Stimulated activated naive CD8-positive, alpha-beta T cell treated with anti-CD3 and anti-CD28 coated beads, Interleukin-15, amount 100 ng/mL, for 72 hours (primary cell): ENCODE data around the gene OR6B3.

Experiments used
- ATAC-seq: fragments of 150-1000 bp; cut with Tn5 transposase; 2 replicates; pipeline ENCODE4 v1.10.0; 2021; ENCODE audit warnings: mild to moderate bottlenecking, moderate library complexity
- DNase-seq, 2 donors: peaks; one replicate each; pipeline ENCODE4 v3.0.0; 2021 to 2022
- H3K27ac Mint-ChIP-seq, 2 donors: one replicate each; pipeline ENCODE4 v1.8.0; 2022; ENCODE audit warnings: mild to moderate bottlenecking in 2 of 2, mixed read lengths in 2 of 2, moderate library complexity in 2 of 2
- H3K27me3 Mint-ChIP-seq: one replicate; pipeline ENCODE4 v1.8.0; 2022; ENCODE audit warnings: mixed read lengths
- H3K4me1 Mint-ChIP-seq: one replicate; pipeline ENCODE4 v1.8.0; 2022; ENCODE audit warnings: mild to moderate bottlenecking, mixed read lengths
- H3K4me3 Mint-ChIP-seq, 2 donors: one replicate each; pipeline ENCODE4 v1.8.0; 2022; ENCODE audit warnings: mild to moderate bottlenecking in 2 of 2, mixed read lengths in 2 of 2, moderate library complexity in 1 of 2
- H3K9me3 Mint-ChIP-seq, 2 donors: one replicate each; pipeline ENCODE4 v1.8.0; 2022; ENCODE audit warnings: mixed read lengths in 2 of 2

Gene OR6B3

DNA sequence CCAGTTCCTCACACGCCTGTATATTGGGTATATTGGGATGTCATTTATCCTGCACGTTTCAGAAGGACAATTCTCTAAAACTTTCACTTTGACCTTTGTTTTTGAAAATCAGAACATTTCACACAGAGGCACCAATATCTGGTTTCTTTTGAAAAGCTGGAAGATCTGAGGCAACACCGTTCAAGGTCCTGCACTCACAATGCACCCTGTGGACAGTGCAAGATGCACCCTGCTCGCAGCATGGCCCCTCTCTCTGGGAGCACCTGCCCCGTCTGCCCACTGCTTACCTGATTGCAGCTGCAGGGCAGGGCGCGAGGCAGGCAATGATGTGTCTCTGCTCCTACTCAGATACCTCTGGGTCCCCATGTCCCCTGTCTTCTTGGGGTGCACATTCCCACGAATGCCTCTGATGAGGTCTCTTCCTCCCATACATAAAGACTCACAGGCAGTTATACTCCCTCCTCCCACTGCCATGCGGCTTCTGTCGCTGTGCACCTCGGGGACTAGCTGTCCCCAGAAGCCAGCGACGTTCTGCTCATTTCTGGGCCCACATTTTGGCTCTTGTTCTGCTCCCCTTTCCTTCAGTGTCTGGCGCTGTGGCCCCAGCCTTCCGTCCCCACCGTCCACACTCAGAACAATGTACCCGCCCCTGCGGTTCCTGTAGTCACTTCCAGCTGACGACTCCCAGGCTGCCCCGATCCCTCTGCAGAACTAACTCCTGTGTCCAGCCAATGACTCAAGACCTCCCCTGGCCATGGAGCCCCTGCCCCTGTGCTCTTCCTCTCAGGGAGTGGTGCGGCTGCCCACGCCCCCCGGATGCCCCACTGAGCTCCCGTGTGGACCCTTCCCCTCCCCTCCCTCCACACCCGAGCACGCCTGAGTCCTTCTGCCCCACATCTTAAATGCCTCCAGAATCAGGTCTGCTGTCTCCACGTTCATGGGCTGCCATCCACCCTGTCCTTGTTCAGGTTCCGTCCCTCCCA is at the start of gene OR6B3:
Gene OR6B3, minus strand, starts transcription at position 349 of the 983 bp plus-strand sequence.
- Mint-ChIP-seq H3K4me1 (no peaks in the 10 kb centered on the region), H3K9me3 (no peaks in the 10 kb centered on the region), H3K27me3 (peaks cover 55% of the 10 kb centered on the region), H3K4me3 (no peak within 1 kb of the TSS), H3K27ac (peak within 1 kb of the TSS in 1 of 2 donors; percentile 49)
- no peak for DNase-seq
- no peak for ATAC-seq

DNA sequence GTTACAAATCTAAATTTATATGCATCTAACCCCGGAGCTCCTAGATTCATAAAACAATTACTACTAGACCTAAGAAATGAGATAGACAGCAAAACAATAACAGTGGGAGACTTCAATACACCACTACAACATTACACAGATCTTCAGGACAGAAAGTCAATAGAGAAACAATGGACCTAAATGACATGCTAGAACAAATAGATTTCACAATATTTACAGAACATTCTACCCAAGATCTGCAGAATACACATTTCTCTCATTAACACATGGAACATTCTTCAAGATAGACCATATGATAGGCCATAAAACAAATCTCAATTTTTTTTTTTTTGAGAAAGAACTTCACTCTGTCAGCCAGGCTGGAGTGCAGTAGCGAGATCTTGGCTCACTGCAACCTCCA is 45.0 kb upstream of the OR6B3 start:
- DNase-seq (no peak), ATAC-seq (no peak)
- H3K4me1 Mint-ChIP-seq, result no peaks in the 10 kb centered on the region
- H3K27me3 Mint-ChIP-seq, result peaks cover 95% of the 10 kb centered on the region
- no peak overlapping the region for H3K4me3 Mint-ChIP-seq
- H3K27ac Mint-ChIP-seq, result no peak overlapping the region
- peaks cover 9 to 17% of the 10 kb centered on the region in 2 donors for H3K9me3 Mint-ChIP-seq

DNA sequence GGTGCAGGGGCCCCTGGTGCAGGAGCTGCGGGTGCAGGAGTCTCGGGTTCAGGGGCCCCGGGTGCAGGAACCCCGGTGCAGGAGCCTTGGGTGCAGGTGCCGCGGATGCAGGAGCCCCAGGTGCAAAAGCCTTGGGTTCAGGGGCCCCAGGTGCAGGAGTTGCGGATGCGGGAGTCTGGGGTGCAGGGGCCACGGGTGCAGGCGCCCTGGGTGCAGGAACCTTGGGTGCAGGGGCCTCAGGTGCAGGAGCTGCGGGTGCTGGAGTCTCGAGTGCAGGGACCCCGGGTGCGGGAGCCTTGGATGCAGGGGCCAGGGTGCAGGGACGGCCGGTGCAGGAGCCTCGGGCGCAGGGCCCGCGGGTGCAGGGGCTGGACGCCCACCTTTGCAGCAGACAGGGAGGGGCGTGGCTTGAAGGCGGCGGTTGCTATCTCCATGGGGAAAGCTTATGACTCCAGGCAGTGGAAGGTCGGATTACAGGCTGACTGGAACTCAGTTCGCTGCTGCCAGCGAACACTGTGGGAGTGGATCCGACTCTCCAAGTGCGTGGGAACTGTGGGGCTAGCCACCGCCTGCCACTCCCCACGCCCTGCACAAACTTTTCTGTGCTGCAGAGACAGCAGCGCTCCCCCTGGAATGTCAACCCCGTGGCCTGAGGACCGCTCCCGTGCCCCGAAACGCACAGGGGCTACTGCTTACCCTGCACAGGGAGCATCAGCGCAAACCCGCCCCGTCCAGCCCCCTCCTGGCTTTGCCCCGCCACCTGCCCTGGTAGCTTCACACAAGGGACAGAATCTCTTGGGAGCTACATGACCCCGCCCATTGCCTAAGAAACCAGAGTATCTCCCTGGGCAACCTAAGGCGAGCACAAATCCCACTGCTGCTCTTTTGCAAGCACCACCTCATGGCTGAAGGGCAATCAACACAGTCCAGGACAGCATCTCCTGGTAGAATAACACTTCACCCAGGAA is 42.5 kb upstream of the OR6B3 start:
- H3K27me3 Mint-ChIP-seq, result peaks cover 88% of the 10 kb centered on the region
- no peak for ATAC-seq
- no peaks in the 10 kb centered on the region for H3K4me1 Mint-ChIP-seq
- no peak overlapping the region for H3K27ac Mint-ChIP-seq
- no peak for DNase-seq
- peaks cover 9 to 17% of the 10 kb centered on the region in 2 donors for H3K9me3 Mint-ChIP-seq
- no peak overlapping the region for H3K4me3 Mint-ChIP-seq

- ATAC-seq, result no peak
- no peaks in the 10 kb centered on the region for H3K4me1 Mint-ChIP-seq
- H3K27ac Mint-ChIP-seq, result no peak overlapping the region
- DNase-seq, result no peak
- peaks cover 66% of the 10 kb centered on the region for H3K27me3 Mint-ChIP-seq
- H3K9me3 Mint-ChIP-seq, result peaks cover 16% of the 10 kb centered on the region in 2 donors
- no peak overlapping the region for H3K4me3 Mint-ChIP-seq
Measured at GRCh38 chr2:240089306-240089705, 36.0 kb upstream of the OR6B3 start.

DNA sequence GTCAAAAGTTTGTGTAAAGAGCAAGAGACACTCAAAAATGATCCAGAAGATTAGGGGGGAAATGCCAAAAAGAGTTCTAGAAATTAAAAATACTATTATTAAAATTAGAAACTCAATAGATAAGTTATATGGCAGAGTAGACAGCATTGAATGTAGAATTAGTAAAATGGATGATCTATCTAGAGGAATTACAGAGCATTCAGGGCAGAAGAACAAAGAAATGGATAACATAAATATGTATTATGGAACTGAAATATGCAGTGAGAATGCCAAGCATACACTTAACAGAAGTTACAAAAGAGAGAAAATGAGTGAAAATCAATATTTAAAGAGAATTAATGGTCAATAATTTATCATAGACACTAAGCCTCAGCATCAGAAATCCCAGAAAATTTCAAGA is 33.2 kb upstream of the OR6B3 start:
- Mint-ChIP-seq H3K27ac (no peak overlapping the region), H3K4me3 (no peak overlapping the region), H3K27me3 (peaks cover 49% of the 10 kb centered on the region), H3K9me3 (peaks cover 16% of the 10 kb centered on the region in 2 donors), H3K4me1 (no peaks in the 10 kb centered on the region)
- ATAC-seq, result no peak
- DNase-seq, result no peak

DNA sequence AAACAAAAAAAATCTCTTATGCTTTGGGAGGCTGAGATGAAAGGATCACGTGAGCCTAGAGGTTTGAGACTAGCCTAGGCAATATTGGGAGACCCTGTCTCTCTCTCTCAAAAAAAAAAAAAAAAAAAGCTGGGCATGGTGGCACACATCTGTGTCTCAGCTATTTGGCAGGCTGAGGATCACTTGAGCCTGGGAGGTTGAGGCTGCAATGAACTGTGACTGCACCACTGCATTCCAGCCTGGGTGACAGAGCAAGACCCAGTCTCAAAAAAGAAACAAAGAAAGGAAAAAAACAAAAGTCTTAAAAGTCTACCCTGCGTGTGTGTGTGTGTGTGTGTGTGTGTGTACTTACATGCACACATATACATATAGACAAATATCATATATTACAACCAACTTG is 25.3 kb upstream of the OR6B3 start:
- Mint-ChIP-seq H3K27me3 (peaks cover 18% of the 10 kb centered on the region), H3K4me1 (no peaks in the 10 kb centered on the region), H3K27ac (no peak overlapping the region), H3K9me3 (peaks cover 13 to 25% of the 10 kb centered on the region in 2 donors), H3K4me3 (no peak overlapping the region)
- DNase-seq (no peak), ATAC-seq (no peak)

DNA sequence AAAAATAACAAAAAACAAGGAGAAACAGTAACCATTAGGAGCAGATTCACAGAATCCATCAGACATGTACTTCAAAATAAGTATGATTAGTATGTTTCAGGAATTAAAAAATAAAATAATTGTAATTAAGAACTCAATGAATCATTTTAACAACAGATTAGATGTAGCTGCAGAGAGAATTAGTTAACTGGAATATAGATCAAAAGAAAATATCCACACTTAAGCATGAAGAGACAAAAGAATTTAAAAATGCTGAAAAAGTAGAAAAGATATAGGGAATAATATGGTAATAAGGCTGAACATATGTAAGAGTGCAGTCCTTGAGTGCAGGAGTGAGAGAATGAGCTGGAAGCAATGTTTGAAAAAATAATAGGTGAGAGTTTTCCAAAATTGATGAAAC is 24.1 kb upstream of the OR6B3 start:
- Mint-ChIP-seq H3K27ac (no peak overlapping the region), H3K27me3 (peaks cover 13% of the 10 kb centered on the region), H3K4me3 (no peak overlapping the region), H3K9me3 (peaks cover 13 to 25% of the 10 kb centered on the region in 2 donors), H3K4me1 (no peaks in the 10 kb centered on the region)
- no peak for DNase-seq
- ATAC-seq, result no peak

DNA sequence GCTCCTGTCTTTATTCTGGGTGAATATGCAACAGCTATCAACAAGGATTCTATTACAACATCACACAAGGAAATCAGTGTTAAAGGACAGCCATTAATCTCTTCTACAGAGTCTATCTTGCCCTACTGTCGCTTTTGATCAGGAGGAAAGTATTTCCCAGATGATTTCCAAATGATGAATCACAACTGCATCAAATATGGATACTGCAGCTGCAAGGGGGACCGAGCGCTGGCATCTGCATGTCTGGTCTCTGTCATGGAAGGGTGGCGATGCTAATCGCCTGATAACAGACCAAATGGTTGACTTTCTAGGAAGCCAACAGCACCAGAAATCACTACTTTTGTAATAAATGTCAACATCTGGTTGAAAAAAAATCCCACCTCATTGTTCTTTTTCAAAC is 21.2 kb upstream of the OR6B3 start:
- H3K4me3 Mint-ChIP-seq, result no peak overlapping the region
- no peaks in the 10 kb centered on the region for H3K4me1 Mint-ChIP-seq
- DNase-seq, result no peak
- peaks cover 17 to 25% of the 10 kb centered on the region in 2 donors for H3K9me3 Mint-ChIP-seq
- no peak overlapping the region for H3K27ac Mint-ChIP-seq
- ATAC-seq, result no peak
- peaks cover 19% of the 10 kb centered on the region for H3K27me3 Mint-ChIP-seq

DNA sequence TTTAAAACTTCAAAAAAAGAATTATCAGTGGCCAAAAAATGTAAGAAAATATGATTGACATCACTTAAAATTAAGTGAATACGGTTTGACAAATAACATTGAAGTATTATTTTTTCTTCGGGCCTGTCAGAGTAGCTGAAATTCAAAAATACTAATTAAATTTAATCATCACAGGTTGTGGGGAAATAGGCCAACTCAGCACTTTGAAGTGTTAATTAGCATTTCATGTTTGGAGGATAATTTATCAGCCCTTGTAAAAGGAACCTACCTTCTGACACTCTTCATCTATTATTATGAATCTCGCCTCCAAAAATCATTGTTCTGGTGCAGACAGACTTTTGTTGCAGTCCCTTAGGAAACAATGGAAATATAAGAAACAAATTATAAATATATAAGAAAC is 17.6 kb upstream of the OR6B3 start:
- Mint-ChIP-seq H3K27ac (no peak overlapping the region), H3K27me3 (peaks cover 20% of the 10 kb centered on the region)

DNA sequence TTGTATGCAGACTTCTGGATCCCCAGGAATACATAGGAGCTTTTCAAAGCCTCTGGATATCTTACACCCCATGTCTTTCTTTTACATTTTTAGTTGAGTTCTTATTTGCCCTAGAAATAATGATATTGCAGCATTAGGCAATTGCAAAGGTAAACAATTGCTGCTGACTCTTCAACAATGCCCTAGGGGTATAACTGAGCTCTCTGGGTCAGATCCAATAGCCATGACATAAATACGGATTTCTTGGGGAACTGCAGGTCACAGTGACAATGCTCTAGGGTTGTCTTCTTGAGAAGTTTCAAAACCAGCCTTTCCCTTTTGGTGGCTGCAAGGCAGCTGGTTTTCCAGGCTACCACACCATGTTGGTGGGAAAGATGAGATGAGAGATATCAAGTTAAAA is 16.5 kb upstream of the OR6B3 start:
- H3K4me3 Mint-ChIP-seq, result no peak overlapping the region
- peaks cover 0 to 7% of the 10 kb centered on the region in 2 donors for H3K9me3 Mint-ChIP-seq
- no peak overlapping the region for H3K27ac Mint-ChIP-seq
- no peak for DNase-seq
- no peaks in the 10 kb centered on the region for H3K4me1 Mint-ChIP-seq
- no peak for ATAC-seq
- peaks cover 21% of the 10 kb centered on the region for H3K27me3 Mint-ChIP-seq

More for the DNA sequence above, 17.6 kb upstream of the OR6B3 start:
- ATAC-seq (no peak), DNase-seq (no peak)
- Mint-ChIP-seq H3K9me3 (peaks cover 7 to 8% of the 10 kb centered on the region in 2 donors), H3K4me3 (no peak overlapping the region), H3K4me1 (no peaks in the 10 kb centered on the region)

DNA sequence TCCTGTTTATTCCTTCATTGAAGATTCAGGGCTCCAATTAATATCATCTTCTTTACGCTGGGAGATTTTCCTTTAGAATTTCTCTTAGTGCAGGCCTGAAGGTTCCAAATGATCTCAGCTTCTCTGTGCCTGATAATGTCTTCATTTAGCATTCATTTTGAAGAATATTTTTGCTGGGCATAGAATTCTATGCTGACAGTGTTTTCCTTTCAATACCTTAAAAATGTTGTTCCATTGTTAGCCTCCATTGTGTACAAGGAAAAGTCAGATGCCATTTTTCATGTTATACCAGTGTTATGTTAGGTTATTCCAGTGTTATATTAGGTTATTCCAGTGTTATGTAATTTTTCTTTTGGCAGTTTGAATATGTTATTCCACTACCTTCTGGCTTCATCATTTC is 14.9 kb upstream of the OR6B3 start:
- Mint-ChIP-seq H3K27ac (no peak overlapping the region), H3K9me3 (peaks cover 0 to 7% of the 10 kb centered on the region in 2 donors), H3K4me3 (no peak overlapping the region), H3K4me1 (no peaks in the 10 kb centered on the region), H3K27me3 (peaks cover 23% of the 10 kb centered on the region)
- no peak for ATAC-seq
- no peak for DNase-seq

DNA sequence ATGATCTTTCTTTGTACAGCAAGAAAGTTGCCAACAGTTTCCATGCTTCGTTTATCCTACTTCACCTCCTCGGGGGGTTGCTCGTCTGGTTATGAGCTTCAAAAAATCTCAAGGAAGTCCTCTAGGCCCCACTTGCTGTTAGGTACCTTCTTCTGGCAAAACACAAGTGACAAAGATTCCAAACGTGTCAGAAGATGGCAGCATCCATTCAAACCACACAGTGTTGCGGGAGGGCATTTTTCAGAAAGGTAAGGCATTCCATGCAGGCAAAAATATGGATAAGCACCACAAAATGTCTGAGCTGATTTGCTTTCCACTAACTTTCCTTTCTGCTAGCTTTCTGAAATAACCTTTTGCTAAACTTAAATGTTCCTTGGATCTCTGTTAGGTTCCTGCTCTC is 13.2 kb upstream of the OR6B3 start:
- no peak overlapping the region for H3K4me3 Mint-ChIP-seq
- DNase-seq, result no peak
- peaks cover 23% of the 10 kb centered on the region for H3K27me3 Mint-ChIP-seq
- no peak for ATAC-seq
- H3K9me3 Mint-ChIP-seq, result peaks cover 0 to 7% of the 10 kb centered on the region in 2 donors
- no peaks in the 10 kb centered on the region for H3K4me1 Mint-ChIP-seq
- H3K27ac Mint-ChIP-seq, result no peak overlapping the region

GRCh38 chr2:240064898-240065297 is 11.6 kb upstream of the OR6B3 start:
- Mint-ChIP-seq H3K9me3 (peaks cover 0 to 6% of the 10 kb centered on the region in 2 donors), H3K27ac (peak overlapping the region in 1 of 2 donors; percentile 16), H3K27me3 (peaks cover 32% of the 10 kb centered on the region), H3K4me1 (no peaks in the 10 kb centered on the region), H3K4me3 (no peak overlapping the region)
- ATAC-seq, result no peak
- no peak for DNase-seq

DNA sequence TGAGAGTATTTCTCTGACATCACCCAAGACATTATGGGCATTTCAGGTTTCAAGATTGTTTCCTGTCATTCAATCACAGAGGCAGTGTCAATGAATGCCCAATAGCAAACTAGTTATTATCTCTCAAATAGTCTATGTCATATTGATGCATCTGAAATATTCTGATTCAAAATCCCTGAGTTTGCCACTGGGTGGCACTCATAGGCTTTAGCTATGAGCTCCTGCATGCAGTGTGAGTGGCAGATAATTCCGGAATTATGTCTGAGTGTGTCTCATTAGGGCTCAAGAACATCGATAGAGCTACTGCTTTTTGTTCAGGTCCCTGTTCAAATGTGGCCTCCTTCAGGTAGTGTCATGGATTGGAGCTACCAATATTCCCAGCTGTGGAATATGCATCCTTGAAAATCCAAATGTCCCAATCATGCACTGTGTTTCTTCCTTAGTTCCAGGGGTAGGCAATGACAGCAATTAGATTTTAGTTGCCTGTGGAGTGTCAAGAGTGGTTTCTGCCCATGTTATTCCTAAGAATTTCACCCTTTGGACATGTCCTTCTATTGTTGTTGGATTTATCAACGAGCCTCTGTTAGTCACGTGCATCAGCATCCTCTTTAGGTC is 7.8 kb upstream of the OR6B3 start:
- no peak overlapping the region for H3K27ac Mint-ChIP-seq
- peak; percentile 86 for ATAC-seq
- peak; percentile 34 to 37 for DNase-seq
- no peaks in the 10 kb centered on the region for H3K9me3 Mint-ChIP-seq
- H3K4me1 Mint-ChIP-seq, result no peaks in the 10 kb centered on the region
- peaks cover 42% of the 10 kb centered on the region for H3K27me3 Mint-ChIP-seq
- H3K4me3 Mint-ChIP-seq, result no peak overlapping the region

DNA sequence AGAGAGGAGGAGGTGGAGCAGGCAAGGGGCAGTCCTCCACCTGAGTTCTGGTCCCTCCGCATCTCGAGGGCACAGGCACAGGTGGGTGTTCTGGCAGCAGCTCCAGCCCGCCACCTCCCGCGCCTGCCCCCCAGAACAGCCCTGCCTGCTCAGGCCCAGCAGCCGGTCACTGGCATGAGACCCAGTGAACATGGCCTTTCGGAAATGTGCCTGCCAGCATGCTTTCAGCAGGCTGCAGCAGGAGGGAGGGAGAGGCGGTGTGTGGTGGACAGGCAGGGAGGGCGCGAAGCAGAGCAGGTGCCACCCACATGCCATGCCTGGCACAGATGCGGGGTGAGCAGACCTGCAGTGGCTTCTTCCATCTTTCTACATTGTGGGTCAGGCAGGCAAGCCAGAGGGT is 3.4 kb upstream of the OR6B3 start:
- ATAC-seq, result no peak

More for the DNA sequence above, 3.4 kb upstream of the OR6B3 start:
- DNase-seq, result no peak
- Mint-ChIP-seq H3K4me1 (no peaks in the 10 kb centered on the region), H3K9me3 (no peaks in the 10 kb centered on the region), H3K4me3 (no peak overlapping the region), H3K27me3 (peaks cover 59% of the 10 kb centered on the region), H3K27ac (no peak overlapping the region)
